AG09309 (cell line): ENCODE measurements around the gene CDKN2AIP.

ENCODE experiments used
- DNase-seq: peaks from one replicate; pipeline ENCODE4 v3.0.0-alpha.2; 2010; ENCODE audit warnings: low read depth
- H3K4me3 ChIP-seq: 2 replicates; pipeline ENCODE4 v1.5.1; 2011; ENCODE audit warnings: mild to moderate bottlenecking, low read depth, low read length, moderate library complexity; ENCODE audit not compliant: control insufficient read depth
- TF ChIP-seq, protein P1 (sequence below): IDR thresholded peaks from 2 replicates; pipeline ENCODE4 v1.5.1; 2011; ENCODE audit warnings: mild to moderate bottlenecking, low read depth, low read length, inconsistent platforms; ENCODE audit not compliant: insufficient read depth, control insufficient read depth; ENCODE audit errors: missing control alignments

The CDKN2AIP gene

DNA sequence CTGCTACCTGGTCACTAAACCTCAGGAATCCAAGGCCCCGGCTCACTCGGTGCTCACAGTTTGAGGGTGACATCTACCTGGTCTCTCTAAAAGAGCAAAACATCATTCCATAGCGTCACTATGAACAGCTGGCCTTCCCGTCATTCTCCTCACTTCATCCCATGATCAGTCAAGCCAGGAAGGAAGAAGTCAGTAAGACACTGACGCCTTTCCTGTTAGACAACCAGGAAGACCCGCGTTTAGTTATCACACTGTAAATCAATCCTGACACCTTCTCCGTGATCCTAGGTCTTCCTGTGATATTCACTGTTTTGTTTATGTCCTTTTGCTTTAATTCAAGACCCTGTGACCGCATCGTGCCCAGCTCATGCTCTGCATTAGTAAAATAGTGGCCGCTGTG lies 31.6 kb upstream of the CDKN2AIP start:
- no peak for DNase-seq
- no peak overlapping the region for H3K4me3 ChIP-seq
- TF ChIP-seq, protein P1, sequence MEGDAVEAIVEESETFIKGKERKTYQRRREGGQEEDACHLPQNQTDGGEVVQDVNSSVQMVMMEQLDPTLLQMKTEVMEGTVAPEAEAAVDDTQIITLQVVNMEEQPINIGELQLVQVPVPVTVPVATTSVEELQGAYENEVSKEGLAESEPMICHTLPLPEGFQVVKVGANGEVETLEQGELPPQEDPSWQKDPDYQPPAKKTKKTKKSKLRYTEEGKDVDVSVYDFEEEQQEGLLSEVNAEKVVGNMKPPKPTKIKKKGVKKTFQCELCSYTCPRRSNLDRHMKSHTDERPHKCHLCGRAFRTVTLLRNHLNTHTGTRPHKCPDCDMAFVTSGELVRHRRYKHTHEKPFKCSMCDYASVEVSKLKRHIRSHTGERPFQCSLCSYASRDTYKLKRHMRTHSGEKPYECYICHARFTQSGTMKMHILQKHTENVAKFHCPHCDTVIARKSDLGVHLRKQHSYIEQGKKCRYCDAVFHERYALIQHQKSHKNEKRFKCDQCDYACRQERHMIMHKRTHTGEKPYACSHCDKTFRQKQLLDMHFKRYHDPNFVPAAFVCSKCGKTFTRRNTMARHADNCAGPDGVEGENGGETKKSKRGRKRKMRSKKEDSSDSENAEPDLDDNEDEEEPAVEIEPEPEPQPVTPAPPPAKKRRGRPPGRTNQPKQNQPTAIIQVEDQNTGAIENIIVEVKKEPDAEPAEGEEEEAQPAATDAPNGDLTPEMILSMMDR = no peak

DNA sequence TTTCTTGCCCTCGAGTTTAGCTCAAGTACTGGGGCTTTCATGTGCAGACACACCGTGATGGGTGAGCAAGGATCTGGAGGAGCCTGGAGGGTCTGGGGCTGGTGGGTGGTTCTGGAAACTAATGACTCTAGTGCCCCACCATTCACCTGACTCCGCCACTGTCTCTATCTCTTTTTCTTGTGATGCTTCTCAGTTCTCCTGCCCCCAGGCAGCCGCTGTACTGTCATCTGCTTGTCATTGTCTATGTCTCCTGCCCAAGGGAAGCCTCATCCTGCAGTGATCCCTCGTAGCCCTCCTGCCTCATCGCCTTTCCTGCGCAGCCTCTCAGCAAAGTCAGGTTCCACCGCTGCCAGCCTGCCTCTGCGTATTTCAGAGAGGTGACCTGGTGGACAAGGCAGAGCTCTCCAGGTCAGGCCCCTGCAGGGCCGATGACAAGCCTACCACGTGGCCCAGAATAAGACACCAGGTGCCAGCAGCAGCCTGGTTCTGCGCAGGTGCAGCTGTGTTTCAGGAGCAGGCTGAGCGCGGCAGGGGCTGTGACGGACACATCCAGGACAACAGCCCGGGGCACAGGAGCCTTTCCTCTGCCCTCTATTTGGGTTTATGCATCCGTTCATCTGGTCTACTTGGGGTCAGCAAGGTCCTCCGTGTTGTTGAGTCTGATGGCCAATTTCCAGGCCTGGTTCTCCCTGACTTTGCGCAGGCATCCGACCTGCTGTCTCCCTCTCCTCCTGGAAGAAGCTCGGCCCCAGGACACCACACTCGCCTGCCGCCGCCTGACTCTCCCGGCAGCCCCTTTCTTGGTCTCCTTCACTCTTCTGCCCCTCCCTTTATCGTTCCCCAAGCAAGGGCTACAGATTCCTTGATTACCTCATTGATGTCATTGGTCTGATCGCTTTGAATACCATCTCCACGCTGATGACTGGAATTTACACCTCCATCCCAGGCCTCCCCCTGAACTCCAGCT lies 30.9 kb upstream of the CDKN2AIP start:
- TF ChIP-seq, protein P1 = no peak
- no peak for DNase-seq
- H3K4me3 ChIP-seq = no peak overlapping the region

DNA sequence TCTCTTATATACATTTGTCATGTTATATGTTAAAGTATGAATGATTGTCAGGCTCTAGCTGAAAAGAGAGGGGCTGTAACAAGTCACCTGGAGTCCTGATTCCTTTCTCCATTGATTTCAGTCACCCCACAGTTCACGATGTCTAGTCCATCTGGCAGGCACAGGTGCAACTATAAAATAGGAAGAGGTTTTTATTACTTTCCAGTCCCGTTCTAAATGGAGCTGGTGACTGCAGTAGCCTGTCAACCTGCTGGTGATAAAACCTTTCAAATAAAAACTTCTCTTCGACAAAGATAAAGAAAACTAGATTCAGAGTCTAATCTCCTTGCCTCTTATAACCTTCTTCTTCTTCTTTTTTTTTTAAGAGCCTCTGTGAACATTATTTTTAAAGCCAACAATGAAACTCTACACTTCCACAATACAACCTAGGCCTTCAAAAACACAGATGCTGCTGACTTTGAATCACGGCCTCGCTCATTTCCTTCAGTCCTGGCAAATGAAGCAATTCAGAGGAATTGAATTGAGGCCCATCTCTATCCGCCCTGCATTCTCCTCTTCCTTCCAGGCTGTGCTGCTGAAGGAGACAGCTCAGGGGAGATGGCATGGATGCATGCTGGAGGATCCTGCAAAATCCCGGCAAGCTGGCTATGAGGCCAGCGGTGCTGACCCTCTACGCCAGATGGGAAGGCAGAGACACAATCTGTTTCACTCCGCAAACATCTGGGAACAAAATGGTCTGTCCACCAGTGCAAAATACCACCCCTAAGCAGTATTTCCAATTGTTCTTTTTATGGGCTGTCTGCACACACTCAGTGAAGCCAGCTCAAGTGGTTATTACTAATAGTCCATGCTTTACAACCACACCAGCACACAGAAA lies 27.3 kb upstream of the CDKN2AIP start:
- H3K4me3 ChIP-seq = no peak overlapping the region
- DNase-seq = no peak
- TF ChIP-seq, protein P1 = no peak

DNA sequence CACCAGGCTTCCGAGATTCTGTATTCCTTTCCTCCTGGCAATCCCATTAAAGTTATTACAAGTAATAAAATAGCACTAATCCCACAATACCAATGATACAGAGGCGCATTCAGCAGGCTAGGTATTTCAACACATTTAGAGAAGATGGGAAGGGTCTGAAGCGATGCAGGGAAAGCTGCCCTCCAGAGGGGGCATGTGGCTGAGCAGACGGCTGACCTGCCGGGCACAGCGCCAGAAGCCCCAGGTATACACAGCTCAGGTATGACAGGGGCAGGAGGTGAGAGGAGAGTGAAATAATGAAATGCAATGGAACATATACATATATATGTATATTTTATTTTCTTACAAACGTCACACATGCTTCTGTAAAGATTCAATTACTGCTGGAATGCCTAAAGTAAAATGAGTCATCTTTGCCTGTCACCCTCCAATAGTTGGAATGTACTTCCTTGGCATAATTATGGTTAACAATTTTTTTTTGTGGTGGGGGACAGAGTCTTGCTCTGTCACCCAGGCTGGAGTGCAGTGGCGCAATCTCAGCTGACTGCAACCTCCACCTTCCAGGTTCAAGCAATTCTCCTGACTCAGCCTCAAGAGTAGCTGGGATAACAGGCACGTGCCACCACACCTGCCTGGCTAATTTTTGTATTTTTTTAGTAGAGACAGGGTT lies 21.3 kb upstream of the CDKN2AIP start:
- no peak for DNase-seq
- TF ChIP-seq, protein P1 = no peak
- no peak overlapping the region for H3K4me3 ChIP-seq

DNA sequence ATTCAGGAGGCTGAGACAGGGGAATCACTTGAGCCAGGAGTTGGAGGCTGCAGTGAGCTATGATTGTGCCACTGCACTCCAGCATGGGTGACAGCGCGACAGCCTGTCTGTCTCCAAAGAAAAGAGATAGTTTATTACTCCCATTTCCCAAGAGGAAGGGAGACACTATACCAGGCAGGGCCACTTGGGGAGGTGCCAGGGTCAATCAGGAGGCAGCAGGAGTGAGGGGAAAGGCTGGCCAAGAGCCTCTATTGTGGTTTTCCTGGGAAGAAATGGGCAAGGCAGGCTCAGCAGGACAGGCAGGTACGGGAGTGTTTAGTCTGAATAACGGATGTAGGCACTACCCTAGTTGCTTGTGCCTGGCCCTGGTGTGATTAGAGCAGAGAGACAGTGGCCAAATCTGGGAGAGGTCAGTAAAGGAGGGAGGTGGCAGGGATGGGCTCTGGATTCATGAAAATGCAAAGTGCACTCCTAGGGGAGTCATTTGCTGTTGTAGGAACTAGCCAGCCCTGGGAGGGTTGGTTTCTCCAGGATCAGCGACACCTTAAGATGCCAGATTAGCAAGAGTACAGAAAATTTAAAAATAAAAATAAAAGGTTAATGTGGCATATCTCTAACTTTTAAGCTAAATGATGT lies 20.2 kb upstream of the CDKN2AIP start:
- H3K4me3 ChIP-seq = no peak overlapping the region
- no peak for DNase-seq
- TF ChIP-seq, protein P1 = no peak

DNA sequence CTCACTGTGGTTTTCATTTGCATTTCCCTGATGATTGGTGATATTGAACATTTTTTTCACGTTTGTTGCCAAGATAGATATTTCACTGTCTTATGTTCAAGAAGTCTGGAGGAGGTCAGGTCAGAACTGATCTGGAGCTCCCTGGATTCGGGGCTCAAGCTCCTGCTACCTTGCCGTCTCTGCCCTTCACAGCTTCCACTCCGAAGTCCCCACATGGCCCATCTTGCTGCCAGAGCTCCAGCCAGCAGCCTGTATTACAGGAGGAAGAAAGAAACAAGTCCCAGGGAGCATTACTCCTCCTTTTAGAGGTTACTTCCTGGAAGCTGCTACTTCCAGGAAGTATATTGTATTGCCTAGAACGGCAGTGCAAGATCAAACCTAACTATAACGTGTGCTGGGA lies 17.9 kb upstream of the CDKN2AIP start:
- no peak overlapping the region for H3K4me3 ChIP-seq
- TF ChIP-seq, protein P1 = no peak
- DNase-seq = no peak
